ENCODE results near the gene FAM53B. TPM values are rescaled to one million over a fixed set of nuclear protein-coding genes. Genes with fewer than 3 reads are reported as not detected.

FAM53B gene
- total RNA-seq, 3 donors from 2014 or later: 17.0 to 39.7 (median 22.8) TPM

- no peaks in the 10 kb centered on the region for H3K36me3 ChIP-seq
- no peak overlapping the region for H3K27ac ChIP-seq
- no peak overlapping the region for H3K4me3 ChIP-seq
- DNase-seq (ENCODE audit: low spot score in 2 of 2): no peak
- no peaks in the 10 kb centered on the region for H3K27me3 ChIP-seq
- H3K9me3 ChIP-seq: no peaks in the 10 kb centered on the region
- no peak for TF ChIP-seq POLR2AphosphoS5 (IDR thresholded peaks at IDR 0.05)
- TF ChIP-seq, protein P1, sequence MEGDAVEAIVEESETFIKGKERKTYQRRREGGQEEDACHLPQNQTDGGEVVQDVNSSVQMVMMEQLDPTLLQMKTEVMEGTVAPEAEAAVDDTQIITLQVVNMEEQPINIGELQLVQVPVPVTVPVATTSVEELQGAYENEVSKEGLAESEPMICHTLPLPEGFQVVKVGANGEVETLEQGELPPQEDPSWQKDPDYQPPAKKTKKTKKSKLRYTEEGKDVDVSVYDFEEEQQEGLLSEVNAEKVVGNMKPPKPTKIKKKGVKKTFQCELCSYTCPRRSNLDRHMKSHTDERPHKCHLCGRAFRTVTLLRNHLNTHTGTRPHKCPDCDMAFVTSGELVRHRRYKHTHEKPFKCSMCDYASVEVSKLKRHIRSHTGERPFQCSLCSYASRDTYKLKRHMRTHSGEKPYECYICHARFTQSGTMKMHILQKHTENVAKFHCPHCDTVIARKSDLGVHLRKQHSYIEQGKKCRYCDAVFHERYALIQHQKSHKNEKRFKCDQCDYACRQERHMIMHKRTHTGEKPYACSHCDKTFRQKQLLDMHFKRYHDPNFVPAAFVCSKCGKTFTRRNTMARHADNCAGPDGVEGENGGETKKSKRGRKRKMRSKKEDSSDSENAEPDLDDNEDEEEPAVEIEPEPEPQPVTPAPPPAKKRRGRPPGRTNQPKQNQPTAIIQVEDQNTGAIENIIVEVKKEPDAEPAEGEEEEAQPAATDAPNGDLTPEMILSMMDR (IDR thresholded peaks at IDR 0.05): no peak
- TF ChIP-seq POLR2A (IDR thresholded peaks at IDR 0.05): no peak
- H3K4me1 ChIP-seq: peaks cover 0 to 15% of the 10 kb centered on the region in 2 donors
- intact Hi-C loops (cut with DNase I; ENCODE audit: low total_unique reads): loop anchor here (10.0 kb wide), 1 partner anchor 75 kb away; no protein-coding TSS in a partner anchor
Measured at GRCh38 chr10:124659380-124659779, 84.8 kb downstream of the FAM53B start.

- Histone ChIP-seq H3K9me3 (no peaks in the 10 kb centered on the region), H3K36me3 (no peaks in the 10 kb centered on the region), H3K4me1 (peaks cover 0 to 19% of the 10 kb centered on the region in 2 donors), H3K27me3 (no peaks in the 10 kb centered on the region), H3K4me3 (no peak overlapping the region), H3K27ac (peak overlapping the region in 1 of 2 donors; percentile 53)
- no peak for DNase-seq (ENCODE audit: low spot score in 2 of 2)
- TF ChIP-seq POLR2AphosphoS5 (IDR thresholded peaks at IDR 0.05) (no peak), POLR2A (IDR thresholded peaks at IDR 0.05) (no peak)
- TF ChIP-seq, protein P1 (IDR thresholded peaks at IDR 0.05): no peak
- intact Hi-C loops (cut with DNase I; ENCODE audit: low total_unique reads): loop anchor here (10.0 kb wide), 1 partner anchor 76 kb away; no protein-coding TSS in a partner anchor
Measured at GRCh38 chr10:124658591-124659242, 85.5 kb downstream of the FAM53B start.

DNA sequence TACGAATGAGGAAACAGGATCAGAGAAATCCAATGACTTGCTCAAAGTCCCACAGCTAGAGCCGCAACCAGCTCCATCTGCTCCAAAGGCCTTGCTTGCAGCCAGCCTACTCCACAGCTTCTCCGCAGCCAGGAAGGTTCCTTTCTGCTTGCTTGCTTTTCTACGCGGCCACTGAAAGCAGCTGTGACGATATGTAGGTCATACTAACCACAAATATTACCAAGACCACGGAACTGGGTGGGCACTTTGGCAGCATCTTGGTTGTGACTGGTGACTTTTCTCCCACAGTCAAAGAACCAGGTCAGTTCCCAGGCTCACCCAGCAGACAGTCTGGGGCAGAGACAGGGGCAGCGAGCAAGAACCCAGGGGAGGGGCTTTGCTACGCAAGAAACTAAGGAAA lies 86.4 kb downstream of the FAM53B start:
- intact Hi-C loops (cut with DNase I; ENCODE audit: low total_unique reads): loop anchor here (10.0 kb wide), 1 partner anchor 77 kb away; no protein-coding TSS in a partner anchor
- peak in 1 of 2 donors; percentile 53 for DNase-seq (ENCODE audit: low spot score in 2 of 2)
- H3K27me3 ChIP-seq: no peaks in the 10 kb centered on the region
- H3K9me3 ChIP-seq: no peaks in the 10 kb centered on the region
- peak overlapping the region; percentile 16 to 53 for H3K27ac ChIP-seq
- no peaks in the 10 kb centered on the region for H3K36me3 ChIP-seq
- peaks cover 6 to 23% of the 10 kb centered on the region in 2 donors for H3K4me1 ChIP-seq
- TF ChIP-seq POLR2A (IDR thresholded peaks at IDR 0.05) (no peak), POLR2AphosphoS5 (IDR thresholded peaks at IDR 0.05) (no peak)
- TF ChIP-seq, protein P1 (IDR thresholded peaks at IDR 0.05): no peak
- no peak overlapping the region for H3K4me3 ChIP-seq

GRCh38 chr10:124656541-124656940 lies 87.6 kb downstream of the FAM53B start:
- Histone ChIP-seq H3K4me3 (no peak overlapping the region), H3K27ac (no peak overlapping the region)

DNA sequence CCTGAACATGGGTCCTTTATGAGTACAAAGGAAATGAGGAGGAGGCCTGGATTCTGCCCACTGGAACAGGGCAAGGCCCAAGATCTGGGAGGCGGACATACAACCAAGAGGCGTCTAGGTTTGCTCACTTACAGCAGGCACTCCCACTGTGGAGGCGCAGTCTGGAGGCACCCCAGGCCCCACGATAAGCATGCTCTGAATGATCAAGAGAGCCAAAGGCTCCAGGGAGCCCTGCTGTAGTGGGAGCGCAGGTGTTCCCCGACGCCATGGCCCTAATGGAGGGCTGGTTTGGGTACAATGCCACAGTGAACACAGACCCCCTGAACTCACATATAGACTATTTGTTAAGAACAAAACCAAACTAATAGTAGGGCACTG lies 88.1 kb downstream of the FAM53B start:
- no peak overlapping the region for H3K4me3 ChIP-seq
- H3K36me3 ChIP-seq: no peaks in the 10 kb centered on the region
- no peaks in the 10 kb centered on the region for H3K9me3 ChIP-seq
- H3K4me1 ChIP-seq: peaks cover 6 to 23% of the 10 kb centered on the region in 2 donors
- no peak for DNase-seq (ENCODE audit: low spot score in 2 of 2)
- no peak overlapping the region for H3K27ac ChIP-seq
- intact Hi-C loops (cut with DNase I; ENCODE audit: low total_unique reads): loop anchor here (10.0 kb wide), 1 partner anchor 79 kb away; no protein-coding TSS in a partner anchor
- TF ChIP-seq, protein P1 (IDR thresholded peaks at IDR 0.05): no peak
- TF ChIP-seq POLR2AphosphoS5 (IDR thresholded peaks at IDR 0.05) (no peak), POLR2A (IDR thresholded peaks at IDR 0.05) (no peak)
- no peaks in the 10 kb centered on the region for H3K27me3 ChIP-seq

More at GRCh38 chr10:124656541-124656940, 87.6 kb downstream of the FAM53B start:
- no peaks in the 10 kb centered on the region for H3K36me3 ChIP-seq
- no peaks in the 10 kb centered on the region for H3K27me3 ChIP-seq
- no peak for DNase-seq (ENCODE audit: low spot score in 2 of 2)
- TF ChIP-seq POLR2A (IDR thresholded peaks at IDR 0.05) (no peak), POLR2AphosphoS5 (IDR thresholded peaks at IDR 0.05) (no peak)
- TF ChIP-seq, protein P1 (IDR thresholded peaks at IDR 0.05): no peak
- intact Hi-C loops (cut with DNase I; ENCODE audit: low total_unique reads): loop anchor here (10.0 kb wide), 1 partner anchor 78 kb away; no protein-coding TSS in a partner anchor
- no peaks in the 10 kb centered on the region for H3K9me3 ChIP-seq
- H3K4me1 ChIP-seq: peaks cover 6 to 23% of the 10 kb centered on the region in 2 donors

Data from breast epithelium (tissue), 4 donors.